Stimulated activated naive CD8-positive, alpha-beta T cell treated with anti-CD3 and anti-CD28 coated beads, Interleukin-15, amount 100 ng/mL, for 72 hours (primary cell): ENCODE results near the gene WDR37.

ENCODE experiments used
- ATAC-seq: fragments of 150-1000 bp; cut with Tn5 transposase; 2 replicates; pipeline ENCODE4 v1.10.0; 2021; ENCODE audit warnings: mild to moderate bottlenecking, moderate library complexity
- DNase-seq, 2 donors: peaks; one replicate each; pipeline ENCODE4 v3.0.0; 2021 to 2022
- H3K27ac Mint-ChIP-seq, 2 donors: one replicate each; pipeline ENCODE4 v1.8.0; 2022; ENCODE audit warnings: mild to moderate bottlenecking in 2 of 2, mixed read lengths in 2 of 2, moderate library complexity in 2 of 2
- H3K27me3 Mint-ChIP-seq: one replicate; pipeline ENCODE4 v1.8.0; 2022; ENCODE audit warnings: mixed read lengths
- H3K4me1 Mint-ChIP-seq: one replicate; pipeline ENCODE4 v1.8.0; 2022; ENCODE audit warnings: mild to moderate bottlenecking, mixed read lengths
- H3K4me3 Mint-ChIP-seq, 2 donors: one replicate each; pipeline ENCODE4 v1.8.0; 2022; ENCODE audit warnings: mild to moderate bottlenecking in 2 of 2, mixed read lengths in 2 of 2, moderate library complexity in 1 of 2
- H3K9me3 Mint-ChIP-seq, 2 donors: one replicate each; pipeline ENCODE4 v1.8.0; 2022; ENCODE audit warnings: mixed read lengths in 2 of 2

Gene WDR37

GRCh38 chr10:1166101-1166827 is 110.1 kb downstream of the WDR37 start:
- Mint-ChIP-seq H3K27me3 (no peaks in the 10 kb centered on the region), H3K4me1 (no peaks in the 10 kb centered on the region), H3K4me3 (no peak overlapping the region), H3K27ac (no peak overlapping the region), H3K9me3 (peaks cover 0 to 4% of the 10 kb centered on the region in 2 donors)
- ATAC-seq (no peak), DNase-seq (no peak)

GRCh38 chr10:1166828-1167275 is 110.7 kb downstream of the WDR37 start:
- Mint-ChIP-seq H3K9me3 (peaks cover 0 to 4% of the 10 kb centered on the region in 2 donors), H3K27ac (no peak overlapping the region), H3K27me3 (no peaks in the 10 kb centered on the region), H3K4me3 (no peak overlapping the region), H3K4me1 (no peaks in the 10 kb centered on the region)
- ATAC-seq, result no peak
- DNase-seq, result no peak

- no peak for DNase-seq
- no peaks in the 10 kb centered on the region for H3K4me1 Mint-ChIP-seq
- H3K27me3 Mint-ChIP-seq, result no peaks in the 10 kb centered on the region
- ATAC-seq, result no peak
- peaks cover 0 to 4% of the 10 kb centered on the region in 2 donors for H3K9me3 Mint-ChIP-seq
- H3K27ac Mint-ChIP-seq, result no peak overlapping the region
- H3K4me3 Mint-ChIP-seq, result no peak overlapping the region
Measured at GRCh38 chr10:1168763-1169162, 112.6 kb downstream of the WDR37 start.

- no peak for DNase-seq
- no peaks in the 10 kb centered on the region for H3K4me1 Mint-ChIP-seq
- H3K4me3 Mint-ChIP-seq, result no peak overlapping the region
- H3K27me3 Mint-ChIP-seq, result no peaks in the 10 kb centered on the region
- no peak for ATAC-seq
- H3K27ac Mint-ChIP-seq, result no peak overlapping the region
- peaks cover 0 to 4% of the 10 kb centered on the region in 2 donors for H3K9me3 Mint-ChIP-seq
Measured at GRCh38 chr10:1169186-1169885, 113.2 kb downstream of the WDR37 start.

GRCh38 chr10:1169981-1170866 is 114.0 kb downstream of the WDR37 start:
- DNase-seq, result no peak
- Mint-ChIP-seq H3K27me3 (no peaks in the 10 kb centered on the region), H3K9me3 (peaks cover 0 to under 1% of the 10 kb centered on the region in 2 donors), H3K4me1 (no peaks in the 10 kb centered on the region), H3K4me3 (no peak overlapping the region), H3K27ac (no peak overlapping the region)
- ATAC-seq, result no peak

GRCh38 chr10:1170867-1171180 is 114.6 kb downstream of the WDR37 start:
- ATAC-seq (no peak), DNase-seq (no peak)
- Mint-ChIP-seq H3K4me3 (no peak overlapping the region), H3K27ac (no peak overlapping the region), H3K9me3 (no peaks in the 10 kb centered on the region), H3K27me3 (no peaks in the 10 kb centered on the region), H3K4me1 (no peaks in the 10 kb centered on the region)

- ATAC-seq (peak; percentile 21), DNase-seq (no peak)
- Mint-ChIP-seq H3K9me3 (no peaks in the 10 kb centered on the region), H3K27me3 (no peaks in the 10 kb centered on the region), H3K4me1 (no peaks in the 10 kb centered on the region), H3K27ac (no peak overlapping the region), H3K4me3 (no peak overlapping the region)
Measured at GRCh38 chr10:1171182-1171581, 115.0 kb downstream of the WDR37 start.

GRCh38 chr10:1171586-1171985 is 115.4 kb downstream of the WDR37 start:
- Mint-ChIP-seq H3K27me3 (no peaks in the 10 kb centered on the region), H3K9me3 (no peaks in the 10 kb centered on the region), H3K4me3 (no peak overlapping the region), H3K4me1 (no peaks in the 10 kb centered on the region), H3K27ac (no peak overlapping the region)
- no peak for DNase-seq
- ATAC-seq, result peak; percentile 6

GRCh38 chr10:1172256-1172984 is 116.2 kb downstream of the WDR37 start:
- Mint-ChIP-seq H3K27me3 (no peaks in the 10 kb centered on the region), H3K9me3 (no peaks in the 10 kb centered on the region), H3K4me1 (no peaks in the 10 kb centered on the region), H3K27ac (no peak overlapping the region), H3K4me3 (no peak overlapping the region)
- ATAC-seq (peak; percentile 16), DNase-seq (no peak)

- ATAC-seq, result peak; percentile 8
- Mint-ChIP-seq H3K27ac (peak overlapping the region in 1 of 2 donors; percentile 69), H3K9me3 (no peaks in the 10 kb centered on the region), H3K4me1 (no peaks in the 10 kb centered on the region), H3K27me3 (no peaks in the 10 kb centered on the region), H3K4me3 (no peak overlapping the region)
- no peak for DNase-seq
Measured at GRCh38 chr10:1173091-1173490, 116.9 kb downstream of the WDR37 start.

- peak; percentile 15 for ATAC-seq
- DNase-seq, result no peak
- no peak overlapping the region for H3K4me3 Mint-ChIP-seq
- H3K9me3 Mint-ChIP-seq, result no peaks in the 10 kb centered on the region
- no peak overlapping the region for H3K27ac Mint-ChIP-seq
- H3K27me3 Mint-ChIP-seq, result no peaks in the 10 kb centered on the region
- no peaks in the 10 kb centered on the region for H3K4me1 Mint-ChIP-seq
Measured at GRCh38 chr10:1174022-1174421, 117.8 kb downstream of the WDR37 start.

- Mint-ChIP-seq H3K27me3 (no peaks in the 10 kb centered on the region), H3K27ac (no peak overlapping the region), H3K9me3 (no peaks in the 10 kb centered on the region), H3K4me3 (no peak overlapping the region), H3K4me1 (no peaks in the 10 kb centered on the region)
- ATAC-seq, result no peak
- no peak for DNase-seq
Measured at GRCh38 chr10:1175956-1176565, 119.9 kb downstream of the WDR37 start.

GRCh38 chr10:1177936-1178335 is 121.8 kb downstream of the WDR37 start:
- Mint-ChIP-seq H3K4me1 (no peaks in the 10 kb centered on the region), H3K27me3 (no peaks in the 10 kb centered on the region), H3K9me3 (no peaks in the 10 kb centered on the region), H3K4me3 (no peak overlapping the region), H3K27ac (no peak overlapping the region)
- ATAC-seq, result no peak
- DNase-seq, result no peak

GRCh38 chr10:1178506-1178905 is 122.3 kb downstream of the WDR37 start:
- DNase-seq, result no peak
- Mint-ChIP-seq H3K27ac (no peak overlapping the region), H3K4me1 (no peaks in the 10 kb centered on the region), H3K27me3 (peaks cover 3% of the 10 kb centered on the region), H3K9me3 (no peaks in the 10 kb centered on the region), H3K4me3 (no peak overlapping the region)
- ATAC-seq, result no peak
